H1 (cell line): ENCODE data around the gene ZDHHC3. TPM values are rescaled to one million over a fixed set of nuclear protein-coding genes. Genes with fewer than 3 reads are reported as not detected.
A peak's percentile ranks its signal among the peaks of the same experiment; 100 is the strongest.

Experiments
- CTCF ChIA-PET: fragments of 300-600 bp; sonication (Branson Sonifier 250); formaldehyde crosslinking; loops from one replicate; lab custom pipeline; 2021; ENCODE audit not compliant: partially characterized antibody; lab: Charles Lee
- POLR2A ChIA-PET: fragments of 300-600 bp; sonication (Branson Sonifier 250); formaldehyde crosslinking; loops from one replicate; lab custom pipeline; 2021; ENCODE audit warnings: inconsistent platforms; ENCODE audit not compliant: partially characterized antibody; lab: Charles Lee
- DNase-seq, 2 experiments: peaks; one replicate each; pipeline versions ENCODE4 v3.0.0 to v3.0.0-alpha.2; 2010 to 2022; ENCODE audit warnings: low spot score in 2 of 2, low read depth in 1 of 2, mixed read lengths in 1 of 2
- FAIRE-seq: peaks from 2 replicates; lab custom pipeline; 2011; peaks lifted over from hg19 to GRCh38; lab: Jason Lieb, UNC
- H2AFZ ChIP-seq: 2 replicates; pipeline ENCODE4 v1.8.1; 2012; ENCODE audit warnings: low read length, inconsistent platforms
- H2AK5ac ChIP-seq: 2 replicates; pipeline ENCODE4 v1.6.1; 2013; ENCODE audit warnings: low read depth, low read length
- H2BK120ac ChIP-seq: replicated peaks from 2 replicates; pipeline ENCODE3; 2013; ENCODE audit warnings: low read depth, low read length, inconsistent platforms
- H2BK12ac ChIP-seq: 2 replicates; pipeline ENCODE4 v1.6.1; 2013; ENCODE audit warnings: low read depth, low read length
- H2BK15ac ChIP-seq: 2 replicates; pipeline ENCODE4 v1.6.1; 2013; ENCODE audit warnings: low read length
- H2BK20ac ChIP-seq: 2 replicates; pipeline ENCODE4 v1.6.1; 2013; ENCODE audit warnings: low read length
- H2BK5ac ChIP-seq: 2 replicates; pipeline ENCODE4 v1.6.1; 2013; ENCODE audit warnings: low read depth, low read length
- H3K14ac ChIP-seq: 2 replicates; pipeline ENCODE4 v1.6.1; 2013; ENCODE audit warnings: inconsistent platforms; ENCODE audit not compliant: insufficient read length
- H3K18ac ChIP-seq: 2 replicates; pipeline ENCODE4 v1.6.1; 2013; ENCODE audit warnings: low read length; ENCODE audit errors: extremely low read depth
- H3K23ac ChIP-seq: 2 replicates; pipeline ENCODE4 v1.6.1; 2013; ENCODE audit warnings: inconsistent platforms; ENCODE audit not compliant: insufficient read length
- H3K23me2 ChIP-seq: 2 replicates; pipeline ENCODE4 v1.6.1; 2013; ENCODE audit warnings: low read depth, low read length
- H3K27ac ChIP-seq: 2 replicates; pipeline ENCODE4 v1.6.1; 2011; ENCODE audit warnings: low read depth, low read length, inconsistent platforms
- H3K27me3 ChIP-seq, 4 experiments: replicated peaks in 1 of 4; 1 replicate in 1 of 4; 2 replicates in 3 of 4; pipeline versions ENCODE4 v1.6.1 to v1.8.1; 2011 to 2013; ENCODE audit warnings: low read length in 3 of 4, mild to moderate bottlenecking in 3 of 4, inconsistent platforms in 2 of 4, mixed read lengths in 2 of 4, moderate library complexity in 1 of 4; ENCODE audit not compliant: control insufficient read depth in 3 of 4, insufficient read depth in 3 of 4; ENCODE audit errors: extremely low read depth in 1 of 4
- H3K36me3 ChIP-seq, 4 experiments: 2 replicates each; pipeline versions ENCODE4 v1.6.1 to v1.8.1; 2011 to 2013; ENCODE audit warnings: mild to moderate bottlenecking in 4 of 4, low read length in 3 of 4, moderate library complexity in 2 of 4, control low read depth in 1 of 4, inconsistent platforms in 1 of 4; ENCODE audit not compliant: insufficient read depth in 4 of 4, control insufficient read depth in 2 of 4
- H3K4ac ChIP-seq: replicated peaks from 2 replicates; pipeline ENCODE3; 2013; ENCODE audit warnings: low read length, low read depth, mixed read lengths, inconsistent platforms; ENCODE audit not compliant: insufficient read length
- H3K4me1 ChIP-seq, 4 experiments: replicated peaks in 1 of 4; 1 replicate in 1 of 4; 2 replicates in 3 of 4; pipeline versions ENCODE4 v1.6.1 to v1.8.1; 2011 to 2013; ENCODE audit warnings: low read length in 3 of 4, inconsistent platforms in 2 of 4, mixed read lengths in 1 of 4; ENCODE audit not compliant: insufficient read depth in 4 of 4, control insufficient read depth in 3 of 4
- H3K4me2 ChIP-seq, 2 experiments: 2 replicates each; pipeline versions ENCODE4 v1.6.1 to v1.8.1; 2011 to 2013; ENCODE audit warnings: low read depth in 2 of 2, low read length in 2 of 2, control low read depth in 1 of 2, inconsistent platforms in 1 of 2, mild to moderate bottlenecking in 1 of 2; ENCODE audit not compliant: insufficient read depth in 1 of 2
- H3K4me3 ChIP-seq, 4 experiments: fragments of 200-600, 300-600 bp in 1 of 4; sonication (generic), shearing (Covaris generic), sonication (Bioruptor Twin) in 1 of 4; 2 replicates each; pipeline versions ENCODE4 v1.5.1 to v1.8.1; 2011 to 2016; ENCODE audit warnings: low read length in 4 of 4, low read depth in 3 of 4, control low read depth in 2 of 4, inconsistent platforms in 2 of 4, mild to moderate bottlenecking in 2 of 4, mixed read lengths in 1 of 4, moderate library complexity in 1 of 4; ENCODE audit not compliant: insufficient read depth in 2 of 4; ENCODE audit errors: extremely low read depth in 1 of 4
- H3K56ac ChIP-seq: replicated peaks from 2 replicates; pipeline ENCODE3; 2013; ENCODE audit warnings: low read depth, mild to moderate bottlenecking, mixed read lengths, low read length, inconsistent platforms; ENCODE audit not compliant: insufficient read length
- H3K79me1 ChIP-seq: 2 replicates; pipeline ENCODE4 v1.6.1; 2013; ENCODE audit warnings: low read depth, low read length, control low read depth
- H3K79me2 ChIP-seq, 2 experiments: 2 replicates each; pipeline versions ENCODE4 v1.6.1 to v1.8.1; 2012 to 2013; ENCODE audit warnings: low read length in 2 of 2, mild to moderate bottlenecking in 2 of 2, inconsistent platforms in 1 of 2; ENCODE audit not compliant: insufficient read depth in 2 of 2, control insufficient read depth in 1 of 2
- H3K9ac ChIP-seq, 4 experiments: replicated peaks in 1 of 4; 1 replicate in 1 of 4; 2 replicates in 3 of 4; pipeline versions ENCODE4 v1.6.1 to v1.8.1; 2011 to 2013; ENCODE audit warnings: low read depth in 3 of 4, low read length in 3 of 4, control low read depth in 2 of 4, mild to moderate bottlenecking in 2 of 4, moderate library complexity in 2 of 4, inconsistent platforms in 1 of 4; ENCODE audit errors: extremely low read depth in 1 of 4
- H3K9me3 ChIP-seq, 2 experiments: 2 replicates each; pipeline versions ENCODE4 v1.6.1 to v1.8.1; 2012 to 2013; ENCODE audit warnings: mild to moderate bottlenecking in 2 of 2, moderate library complexity in 2 of 2, control low read depth in 1 of 2, inconsistent platforms in 1 of 2, low read depth in 1 of 2, low read length in 1 of 2, mixed read lengths in 1 of 2; ENCODE audit not compliant: insufficient read depth in 2 of 2
- H4K20me1 ChIP-seq, 2 experiments: replicated peaks in 1 of 2; 2 replicates each; pipeline versions ENCODE3 to v1.8.1; 2011 to 2013; ENCODE audit warnings: inconsistent platforms in 2 of 2, low read length in 2 of 2, mild to moderate bottlenecking in 1 of 2; ENCODE audit not compliant: insufficient read depth in 2 of 2, control insufficient read depth in 1 of 2
- H4K5ac ChIP-seq: 2 replicates; pipeline ENCODE4 v1.6.1; 2013; ENCODE audit warnings: low read length, low read depth, mixed read lengths, inconsistent platforms; ENCODE audit not compliant: insufficient read length
- H4K8ac ChIP-seq: 2 replicates; pipeline ENCODE4 v1.8.0; 2013; ENCODE audit warnings: mild to moderate bottlenecking, moderate library complexity, low read length, inconsistent platforms; ENCODE audit not compliant: insufficient read depth; ENCODE audit errors: extremely low read depth
- H4K91ac ChIP-seq: replicated peaks from 2 replicates; pipeline ENCODE3; 2013; ENCODE audit warnings: low read length, mixed read lengths, inconsistent platforms; ENCODE audit not compliant: insufficient read length
- BCL11A ChIP-seq, 2 experiments: IDR thresholded peaks; one replicate each; pipeline ENCODE4 v1.6.1; 2011; ENCODE audit warnings: low read depth in 2 of 2, low read length in 2 of 2, mild to moderate bottlenecking in 2 of 2
- CBX5 ChIP-seq: fragments of 300-800, 300-1000 bp; sonication (generic); IDR thresholded peaks from 2 replicates; pipeline ENCODE4 v1.7.1; 2016; ENCODE audit warnings: antibody characterized with exemption, low read length, low read depth
- CHD2 ChIP-seq: IDR thresholded peaks from 2 replicates; pipeline ENCODE4 v1.6.1; 2012; ENCODE audit warnings: low read length, improper control_type of control experiment
- FOSL1 ChIP-seq: IDR thresholded peaks from 2 replicates; pipeline ENCODE4 v1.6.1; 2011; ENCODE audit warnings: mild to moderate bottlenecking, low read depth, low read length, moderate library complexity; ENCODE audit not compliant: insufficient read depth
- KDM5A ChIP-seq: fragments of 200-600 bp; IDR thresholded peaks from 2 replicates; pipeline ENCODE4 v1.7.1; 2012; ENCODE audit warnings: mild to moderate bottlenecking, low read length, inconsistent platforms, mixed read lengths
- NANOG ChIP-seq: IDR thresholded peaks from 2 replicates; pipeline ENCODE4 v1.6.1; 2011; ENCODE audit warnings: low read length, low read depth, mild to moderate bottlenecking, inconsistent platforms; ENCODE audit not compliant: insufficient read depth, poor library complexity, severe bottlenecking
- PHF8 ChIP-seq: fragments of 200-600 bp; sonication (generic); conservative IDR thresholded peaks from 2 replicates; pipeline ENCODE4 v1.7.1; 2012; ENCODE audit warnings: low read depth, mild to moderate bottlenecking, inconsistent platforms, low read length, moderate library complexity
- RAD21 ChIP-seq, 2 experiments: IDR thresholded peaks in 1 of 2; conservative IDR thresholded peaks in 1 of 2; 2 replicates each; pipeline ENCODE4 v1.6.1; 2011; ENCODE audit warnings: low read depth in 2 of 2, low read length in 2 of 2, improper control_type of control experiment in 1 of 2, inconsistent platforms in 1 of 2, mild to moderate bottlenecking in 1 of 2, moderate library complexity in 1 of 2
- RXRA ChIP-seq: IDR thresholded peaks from 2 replicates; pipeline ENCODE4 v1.6.1; 2011; ENCODE audit warnings: low read depth, mild to moderate bottlenecking, low read length, moderate library complexity; ENCODE audit not compliant: insufficient read depth
- SRF ChIP-seq: IDR thresholded peaks from 2 replicates; pipeline ENCODE4 v1.6.1; 2011; ENCODE audit warnings: mild to moderate bottlenecking, low read depth, low read length, moderate library complexity
- TAF7 ChIP-seq: optimal IDR thresholded peaks from 2 replicates; pipeline ENCODE3; 2011; ENCODE audit warnings: low read depth, mild to moderate bottlenecking, inconsistent platforms, low read length, moderate library complexity, borderline replicate concordance
- WGBS, 2 experiments: shearing (Covaris generic) in 1 of 2; methylation state at CpG; one replicate each; pipeline versions ENCODE4 v1.1.6 to v1.1.7; 2013 to 2015; ENCODE audit warnings: low lambda C conversion rate in 2 of 2, mixed read lengths in 2 of 2, inconsistent platforms in 1 of 2, low coverage in 1 of 2, missing lambda C conversion rate in 1 of 2; ENCODE audit not compliant: insufficient replicate concordance in 2 of 2, insufficient coverage in 1 of 2, insufficient read length in 1 of 2; ENCODE audit errors: extremely low coverage in 1 of 2, missing lambda C conversion rate in 1 of 2; 5-methylcytosine and 5-hydroxymethylcytosine counted together
- polyA plus RNA-seq, 7 experiments: library from polyadenylated mRNA; depleted of rRNA in 3 of 7; stranded (reverse) in 5 of 7; unstranded in 2 of 7; fragments of >200 nt in 5 of 7; fragments of 200-250 nt in 2 of 7; gene quantifications; 1 replicate in 5 of 7; 2 replicates in 1 of 7; 4 replicates in 1 of 7; pipeline versions ENCODE4 v1.2.1 to v1.2.3, GENCODE V29; 2011 to 2013; ENCODE audit warnings: missing spikeins in 2 of 7, mixed read lengths in 2 of 7
- total RNA-seq: library from RNA; stranded (reverse); fragmentation: NEBNext Ultra II Directional; extraction: Animal tissue kit (Norgen Biotek cat#: 25700); gene quantifications from 2 replicates; pipeline ENCODE4 v1.2.1, GENCODE V29; 2021

Gene ZDHHC3
- total and polyA plus RNA-seq, 2 of the 8 experiments (the other 6 are each of a cell fraction or from before 2014, with no cell fraction given) = 77.4 to 88.7 TPM

- TF ChIP-seq SRF = no peak
- no peak for TF ChIP-seq RXRA
- no peak for TF ChIP-seq PHF8
- TF ChIP-seq TAF7 = no peak
- no peak for TF ChIP-seq CHD2
- no peak for TF ChIP-seq CBX5
- no peak for TF ChIP-seq NANOG
- TF ChIP-seq RAD21 (IDR thresholded peaks at IDR 0.05 in 1 of 2, conservative IDR thresholded peaks at IDR 0.05 in 1 of 2; ENCODE audit: low read depth in 2 of 2, low read length in 2 of 2) = no peak
- TF ChIP-seq BCL11A (IDR thresholded peaks at IDR 0.05; ENCODE audit: low read depth in 2 of 2, low read length in 2 of 2) = no peak
- TF ChIP-seq KDM5A = no peak
- TF ChIP-seq FOSL1 = no peak
- CTCF ChIA-PET = interaction anchor here (0.7 to 1.6 kb wide), 4 partner anchors 9 to 48 kb away, joined by 3 to 4 read pairs (median 4); no protein-coding TSS in a partner anchor
These were observed 1.6 kb downstream of the ZDHHC3 start for GRCh38 chr3:44974416-44974815.

More at GRCh38 chr3:44974416-44974815, 1.6 kb downstream of the ZDHHC3 start:
- H4K8ac ChIP-seq = no peak overlapping the region
- H3K79me2 ChIP-seq = peaks cover 17 to 91% of the 10 kb centered on the region in 2 experiments
- DNase-seq (no peak), FAIRE-seq (no peak)
- no peak overlapping the region for H2BK120ac ChIP-seq
- peak overlapping the region; percentile 75 to 90 for H3K4me2 ChIP-seq
- no peak overlapping the region for H4K5ac ChIP-seq
- no peak overlapping the region for H2AFZ ChIP-seq
- no peak overlapping the region for H2AK5ac ChIP-seq
- no peak overlapping the region for H4K91ac ChIP-seq
- no peak overlapping the region for H2BK5ac ChIP-seq
- no peak overlapping the region for H3K18ac ChIP-seq
- H3K9me3 ChIP-seq = no peaks in the 10 kb centered on the region
- H2BK12ac ChIP-seq = no peak overlapping the region
- H3K27me3 ChIP-seq = no peaks in the 10 kb centered on the region
- peaks cover 0 to 11% (median 4%) of the 10 kb centered on the region in 4 experiments; a peak in 5 of 7 replicates for H3K4me1 ChIP-seq
- H3K56ac ChIP-seq = no peak overlapping the region
- WGBS, 2 experiments = 90% methylated on average over 4 of the region's 4 CpGs; no CpG with 5 or more reads in 1 of the 2 experiments
- no peak overlapping the region for H2BK15ac ChIP-seq
- H3K36me3 ChIP-seq = no peaks in the 10 kb centered on the region; a peak in 1 of 8 replicates
- H3K23me2 ChIP-seq = no peaks in the 10 kb centered on the region; the same call in 1 of the 2 replicates
- H3K14ac ChIP-seq = no peak overlapping the region
- POLR2A ChIA-PET = interaction anchor here (0.8 to 5.8 kb wide), 5 partner anchors 12 to 47 kb away, joined by 3 to 48 read pairs (median 6); no protein-coding TSS in a partner anchor
- H3K4ac ChIP-seq = no peak overlapping the region
- no peak overlapping the region for H2BK20ac ChIP-seq
- peak overlapping the region; percentile 63 to 99 (median 90); a peak in 7 of 8 replicates for H3K4me3 ChIP-seq
- H3K23ac ChIP-seq = no peak overlapping the region
- no peak overlapping the region for H3K27ac ChIP-seq
- peak overlapping the region in 1 of 4 experiments; percentile 29; a peak in 2 of 7 replicates for H3K9ac ChIP-seq
- H4K20me1 ChIP-seq = peaks cover 4 to 6% of the 10 kb centered on the region in 2 experiments
- H3K79me1 ChIP-seq = peaks cover 20% of the 10 kb centered on the region
